HG03064 (cell line): Measurements from ENCODE around the gene NR1H4.
"Not testable (repeated sequence)": the region's sequence is repeated elsewhere in the genome, so short reads cannot be mapped to it uniquely, and the experiment has no call there.

Experiments
- ATAC-seq: cut with Tn5 transposase; IDR thresholded peaks from one replicate; pipeline ENCODE4 v1.9.1; 2021; ENCODE audit warnings: low read depth; ENCODE audit not compliant: unreplicated experiment

Gene NR1H4

DNA sequence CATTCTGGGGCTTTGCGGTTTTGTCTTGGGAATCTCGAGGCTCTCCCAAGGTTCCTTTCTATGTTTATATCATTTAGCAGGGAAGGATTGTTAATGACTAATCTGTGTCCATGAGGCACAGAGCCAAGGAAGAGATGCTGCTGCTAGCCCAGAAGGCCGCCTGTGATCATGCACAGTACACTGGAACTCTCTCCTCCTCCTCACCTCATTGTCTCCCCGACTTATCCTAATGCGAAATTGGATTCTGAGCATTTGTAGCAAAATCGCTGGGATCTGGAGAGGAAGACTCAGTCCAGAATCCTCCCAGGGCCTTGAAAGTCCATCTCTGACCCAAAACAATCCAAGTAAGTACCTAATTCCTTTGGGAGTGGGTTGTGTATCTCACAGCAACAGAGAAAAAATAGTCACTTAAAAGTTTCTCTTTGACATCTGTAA lies at the start of gene NR1H4:
TSS of gene NR1H4 (plus strand) at position 151 of the 435 bp plus-strand sequence. CDS start 19,458 bp downstream, outside the sequence.
- no peak for ATAC-seq

GRCh38 chr12:100426145-100426544 lies 47.5 kb upstream of the NR1H4 start:
- no peak for ATAC-seq

DNA sequence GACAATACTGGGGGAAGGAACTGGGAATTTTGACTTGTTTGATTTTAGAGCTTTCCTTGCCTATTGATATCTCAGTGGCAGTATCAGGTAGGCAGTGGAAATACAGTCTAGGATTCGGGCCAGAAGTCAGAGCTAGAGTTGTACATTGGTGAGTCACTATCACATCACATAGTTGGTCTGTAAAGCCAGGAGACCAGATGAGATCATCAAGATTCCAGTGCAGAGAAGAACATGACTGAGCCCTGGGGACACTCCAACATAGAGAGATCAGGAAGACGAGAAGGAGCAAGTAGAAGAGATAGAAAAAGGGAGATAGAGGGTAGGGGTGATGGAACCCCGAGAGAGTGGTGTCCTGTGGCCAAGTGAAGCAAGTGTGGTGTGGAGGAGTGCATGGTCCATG lies 46.6 kb upstream of the NR1H4 start:
- ATAC-seq, result no peak

DNA sequence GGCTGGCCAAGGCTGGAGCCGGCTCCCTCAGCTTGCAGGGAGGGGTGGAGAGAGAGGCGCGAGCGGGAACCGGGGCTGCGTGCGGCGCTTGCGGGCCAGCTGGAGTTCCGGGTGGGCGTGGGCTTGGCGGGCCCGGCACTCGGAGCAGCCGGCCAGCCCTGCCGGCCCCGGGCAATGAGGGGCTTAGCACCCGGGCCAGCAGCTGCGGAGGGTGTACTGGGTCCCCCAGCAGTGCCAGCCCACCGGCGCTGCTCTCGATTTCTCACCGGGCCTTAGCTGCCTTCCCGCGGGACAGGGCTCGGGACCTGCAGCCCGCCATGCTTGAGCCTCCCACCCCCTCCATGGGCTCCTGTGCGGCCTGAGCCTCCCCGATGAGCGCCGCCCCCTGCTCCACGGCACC lies 43.4 kb upstream of the NR1H4 start:
- not testable (repeated sequence) for ATAC-seq

GRCh38 chr12:100433701-100434100 lies 40.0 kb upstream of the NR1H4 start:
- ATAC-seq, result no peak

- ATAC-seq, result no peak
These were observed 39.5 kb upstream of the NR1H4 start for GRCh38 chr12:100434177-100434576.

DNA sequence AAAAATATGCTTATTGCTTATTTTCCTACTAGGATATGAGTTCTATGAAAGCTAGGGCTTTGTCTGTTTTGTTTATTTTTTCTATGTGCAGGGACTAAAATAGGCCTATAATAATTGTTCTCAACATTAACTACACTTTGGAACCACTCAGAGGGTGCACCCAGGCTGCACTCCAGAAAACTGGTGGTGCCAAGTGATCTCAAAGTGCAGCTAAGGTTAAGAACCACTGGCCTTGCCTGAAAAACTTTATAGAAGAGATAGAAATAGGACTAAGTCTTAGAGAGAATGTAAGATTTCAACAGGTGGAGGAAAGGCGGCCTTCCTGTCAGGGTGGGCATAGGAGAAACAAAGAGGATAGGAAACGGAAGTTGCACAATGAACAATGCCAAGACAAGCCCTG lies 37.7 kb upstream of the NR1H4 start:
- ATAC-seq, result no peak

- no peak for ATAC-seq
These were observed 36.4 kb upstream of the NR1H4 start for GRCh38 chr12:100437038-100437841.

DNA sequence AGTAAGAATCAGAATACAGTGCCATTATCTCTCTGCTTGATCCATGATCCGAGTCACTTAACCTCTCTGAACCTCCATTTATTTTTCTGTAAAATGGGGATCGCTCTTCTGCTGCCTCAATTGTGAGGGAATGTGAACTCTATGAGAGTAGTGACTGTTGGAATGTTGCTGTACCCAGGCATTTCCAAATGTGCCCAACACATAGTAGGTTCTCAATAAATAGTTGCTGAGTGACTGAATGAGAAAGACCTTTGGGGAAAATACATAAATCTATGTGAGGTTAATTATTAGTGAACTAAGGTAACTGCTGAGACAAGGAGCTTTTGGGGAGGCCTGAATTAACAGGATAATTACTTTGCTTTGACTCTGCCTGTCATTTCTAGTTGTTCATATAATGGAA lies 33.9 kb upstream of the NR1H4 start:
- ATAC-seq, result no peak

- ATAC-seq, result no peak
These were observed 31.3 kb upstream of the NR1H4 start for GRCh38 chr12:100442403-100442802.

DNA sequence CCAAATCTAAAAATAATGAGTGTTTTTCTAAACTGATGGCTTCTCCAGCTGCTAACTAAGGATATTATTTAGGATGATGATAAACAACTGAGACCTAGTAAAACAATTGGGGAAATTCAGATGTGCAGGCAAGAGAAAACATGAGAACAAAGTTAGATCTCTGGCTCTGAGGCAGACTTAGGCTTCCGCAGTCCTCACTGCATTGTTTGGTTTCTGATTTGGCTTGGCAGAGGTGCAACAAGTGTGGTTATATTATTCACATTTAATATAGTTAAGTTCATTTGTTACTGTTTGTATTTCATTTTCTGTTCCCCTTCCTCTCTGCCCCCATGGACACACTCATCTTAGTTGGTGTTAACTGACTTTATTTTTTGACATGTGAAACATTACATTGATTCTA lies 30.2 kb upstream of the NR1H4 start:
- ATAC-seq, result no peak

GRCh38 chr12:100445081-100445481 lies 28.6 kb upstream of the NR1H4 start:
- no peak for ATAC-seq

- no peak for ATAC-seq
These were observed 26.3 kb upstream of the NR1H4 start for GRCh38 chr12:100447381-100447780.

DNA sequence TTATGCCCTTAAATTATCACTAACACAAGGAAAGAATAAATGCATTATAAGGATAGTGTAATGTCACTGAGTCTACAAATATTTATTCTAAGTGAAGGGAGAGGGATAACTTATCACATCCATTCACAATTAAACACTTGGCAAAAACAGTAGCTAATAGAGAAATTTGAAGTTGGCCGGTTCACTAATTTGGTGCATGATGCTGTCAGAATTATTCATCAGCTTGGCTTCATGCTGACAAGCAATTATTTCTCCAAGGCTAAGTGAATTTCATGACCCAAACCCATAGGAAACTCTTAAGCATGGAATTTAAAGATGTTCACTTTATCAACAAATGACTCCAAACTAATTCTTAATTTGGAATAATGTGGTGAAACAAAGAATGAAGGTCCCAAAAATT lies 25.0 kb upstream of the NR1H4 start:
- ATAC-seq, result no peak

GRCh38 chr12:100450735-100451134 lies 22.9 kb upstream of the NR1H4 start:
- ATAC-seq, result no peak

DNA sequence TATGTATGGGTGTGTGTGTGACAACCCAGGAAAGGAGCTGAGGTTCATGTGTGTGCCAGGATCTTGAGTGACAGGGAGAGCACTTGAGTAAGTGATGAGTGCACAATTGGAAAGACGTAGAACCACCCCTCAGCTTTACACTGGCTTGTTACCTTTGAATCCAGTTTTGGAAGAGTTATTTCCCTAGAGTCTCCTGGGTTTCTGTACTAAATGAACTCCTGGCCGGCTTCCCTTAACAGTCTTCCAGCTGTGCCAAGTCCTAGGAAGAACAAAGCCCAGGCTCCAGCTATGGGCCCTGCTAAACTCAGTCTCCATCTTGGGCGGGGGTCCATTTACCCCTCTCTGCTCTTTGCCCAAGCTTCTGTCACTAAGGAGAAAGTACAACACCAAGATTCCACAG lies 19.7 kb upstream of the NR1H4 start:
- no peak for ATAC-seq

GRCh38 chr12:100455896-100456295 lies 17.8 kb upstream of the NR1H4 start:
- ATAC-seq, result no peak

GRCh38 chr12:100458191-100458590 lies 15.5 kb upstream of the NR1H4 start:
- no peak for ATAC-seq

DNA sequence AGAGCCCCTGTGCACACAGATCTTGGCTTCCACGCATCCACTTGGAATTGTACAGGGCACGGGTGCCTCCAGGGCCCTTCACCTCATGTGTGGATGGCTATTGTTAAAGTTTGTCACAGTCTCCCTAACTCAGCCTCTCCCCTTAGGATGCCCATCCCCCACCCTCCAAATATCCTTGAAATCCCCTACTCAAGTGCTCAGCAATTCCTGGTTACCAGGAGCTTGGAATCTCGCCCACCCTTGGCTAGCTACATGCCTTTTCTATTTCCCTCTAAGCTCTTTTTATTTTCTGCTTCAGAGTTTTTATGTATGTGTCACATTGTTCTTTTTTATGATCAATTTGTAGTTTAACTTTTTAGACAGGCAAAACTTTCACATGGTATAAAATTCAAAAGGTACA lies 13.0 kb upstream of the NR1H4 start:
- no peak for ATAC-seq

- no peak for ATAC-seq
These were observed 12.2 kb upstream of the NR1H4 start for GRCh38 chr12:100461330-100461973.

- ATAC-seq, result no peak
These were observed 10.0 kb upstream of the NR1H4 start for GRCh38 chr12:100463661-100464060.

GRCh38 chr12:100464529-100464928 lies 9.1 kb upstream of the NR1H4 start:
- ATAC-seq, result no peak
